Caco-2 (cell line): ENCODE data around the gene IL4I1. TPM values are rescaled to one million over a fixed set of nuclear protein-coding genes. Genes with fewer than 3 reads are reported as not detected.
A peak's percentile ranks its signal among the peaks of the same experiment; 100 is the strongest.

ENCODE experiments used
- BruUV-seq: library from RNA; stranded (reverse); fragments of 400-500 nt; replicated peaks from 2 replicates; lab custom pipeline; 2021; lab: Mats Ljungman, UMichigan
- CTCF ChIA-PET: fragments of 300-600 bp; sonication (Branson Sonifier 250); formaldehyde crosslinking; loops from one replicate; lab custom pipeline; 2022; ENCODE audit warnings: antibody characterized with exemption; lab: Charles Lee
- POLR2A ChIA-PET: fragments of 300-600 bp; sonication (Branson Sonifier 250); formaldehyde crosslinking; loops from one replicate; lab custom pipeline; 2022; ENCODE audit warnings: antibody characterized with exemption; lab: Charles Lee
- DNase-seq, 2 experiments: peaks; one replicate each; pipeline versions ENCODE4 v3.0.0 to v3.0.0-alpha.2; 2020 to 2022
- H3K27me3 ChIP-seq: replicated peaks from 2 replicates; pipeline ENCODE4 v1.6.0; 2011; ENCODE audit warnings: low read length; ENCODE audit not compliant: control insufficient read depth, insufficient read depth
- H3K36me3 ChIP-seq: 2 replicates; pipeline ENCODE4 v1.5.1; 2011; ENCODE audit warnings: low read length; ENCODE audit not compliant: control insufficient read depth, insufficient read depth
- H3K4me1 ChIP-seq: fragments of 250-450 bp; sonication (Bioruptor Pico); 2 replicates; pipeline ENCODE4 v1.5.1; 2020; ENCODE audit warnings: mild to moderate bottlenecking
- H3K4me3 ChIP-seq: 2 replicates; pipeline ENCODE4 v1.5.1; 2011; ENCODE audit warnings: low read depth, mild to moderate bottlenecking, control low read depth, low read length
- H3K9me3 ChIP-seq: fragments of 250-450 bp; sonication (Bioruptor Pico); 2 replicates; pipeline ENCODE4 v1.5.1; 2020; ENCODE audit warnings: mild to moderate bottlenecking, moderate library complexity
- H3K27ac Mint-ChIP-seq: one replicate; pipeline ENCODE4 v1.8.0; 2022; ENCODE audit warnings: mixed read lengths; ENCODE audit not compliant: unreplicated experiment
- H3K27me3 Mint-ChIP-seq: one replicate; pipeline ENCODE4 v1.8.0; 2022; ENCODE audit warnings: mixed read lengths; ENCODE audit not compliant: insufficient read depth, unreplicated experiment
- H3K36me3 Mint-ChIP-seq: one replicate; pipeline ENCODE4 v1.8.0; 2022; ENCODE audit warnings: mild to moderate bottlenecking, mixed read lengths; ENCODE audit not compliant: insufficient read depth, unreplicated experiment
- H3K4me1 Mint-ChIP-seq: one replicate; pipeline ENCODE4 v1.8.0; 2022; ENCODE audit warnings: low read depth, mixed read lengths; ENCODE audit not compliant: unreplicated experiment
- H3K4me3 Mint-ChIP-seq: one replicate; pipeline ENCODE4 v1.8.0; 2022; ENCODE audit warnings: mild to moderate bottlenecking, moderate library complexity, mixed read lengths; ENCODE audit not compliant: unreplicated experiment
- H3K9me3 Mint-ChIP-seq: one replicate; pipeline ENCODE4 v1.8.0; 2022; ENCODE audit warnings: mixed read lengths; ENCODE audit not compliant: unreplicated experiment
- CTCF ChIP-seq, 2 experiments: fragments of 200-600 bp in 1 of 2; IDR thresholded peaks; 1 replicate in 1 of 2; 2 replicates in 1 of 2; pipeline versions ENCODE4 v1.5.1 to v1.8.0; 2011 to 2022; ENCODE audit warnings: antibody characterized with exemption in 1 of 2, control low read depth in 1 of 2, inconsistent platforms in 1 of 2, low read depth in 1 of 2, low read length in 1 of 2, mild to moderate bottlenecking in 1 of 2, moderate library complexity in 1 of 2; ENCODE audit not compliant: insufficient read depth in 1 of 2, severe bottlenecking in 1 of 2, unreplicated experiment in 1 of 2
- intact Hi-C: fragments of 100-400 bp; cut with micrococcal nuclease; formaldehyde crosslinking; loops from one replicate; pipeline ENCODE4 v1.10.0; 2022; ENCODE audit not compliant: unreplicated experiment
- total RNA-seq: library from RNA; stranded (reverse); gene quantifications from 2 replicates; pipeline ENCODE4 v1.2.3, GENCODE V29; 2022

Gene IL4I1
- total RNA-seq, 1 experiment from 2014 or later = 0.61 TPM

- intact Hi-C loops = loop anchor here (1.0 to 5.0 kb wide), 3 partner anchors 19 to 83 kb away; partner anchors contain the start of genes AP2A1 and MED25
- H3K4me1 Mint-ChIP-seq = peaks cover 17% of the 10 kb centered on the region
- H3K4me3 ChIP-seq = peak within 1 kb of the TSS; percentile 73
- no peaks in the 10 kb centered on the region for H3K27me3 Mint-ChIP-seq
- H3K4me1 ChIP-seq = peaks cover 14% of the 10 kb centered on the region
- peaks cover 16% of the 10 kb centered on the region for H3K9me3 Mint-ChIP-seq
- H3K4me3 Mint-ChIP-seq = peak within 1 kb of the TSS; percentile 82
- TSS peak; percentile 44 for BruUV-seq
- TF ChIP-seq CTCF (IDR thresholded peaks at IDR 0.05; ENCODE audit: insufficient read depth in 1 of 2, low read depth in 1 of 2, low read length in 1 of 2, severe bottlenecking in 1 of 2, unreplicated experiment in 1 of 2) = no peak
- peak; percentile 94 to 96 for DNase-seq
- ChIA-PET CTCF (interaction anchor here (0.6 to 1.1 kb wide), 4 partner anchors 12 to 170 kb away, joined by 3 to 7 read pairs (median 4); no protein-coding TSS in a partner anchor), POLR2A (interaction anchor here (0.5 to 1.7 kb wide), 11 partner anchors 15 to 1227 kb away, joined by 3 to 17 read pairs (median 6); partner anchors contain the start of genes AP2A1, MED25 and SCAF1)
- H3K27me3 ChIP-seq = no peaks in the 10 kb centered on the region
- no peaks in the 10 kb centered on the region for H3K9me3 ChIP-seq
- peaks cover 5% of the 10 kb centered on the region; the same call in 1 of the 2 replicates for H3K36me3 ChIP-seq
- peak within 1 kb of the TSS; percentile 97 for H3K27ac Mint-ChIP-seq
- H3K36me3 Mint-ChIP-seq = peaks cover 63% of the 10 kb centered on the region
Measured at GRCh38 chr19:49850487-49851342, 46.0 kb downstream of the IL4I1 start, which contains the start of gene PTOV1. Gene PTOV1, plus strand, starts transcription at chr19:49851159.

DNA sequence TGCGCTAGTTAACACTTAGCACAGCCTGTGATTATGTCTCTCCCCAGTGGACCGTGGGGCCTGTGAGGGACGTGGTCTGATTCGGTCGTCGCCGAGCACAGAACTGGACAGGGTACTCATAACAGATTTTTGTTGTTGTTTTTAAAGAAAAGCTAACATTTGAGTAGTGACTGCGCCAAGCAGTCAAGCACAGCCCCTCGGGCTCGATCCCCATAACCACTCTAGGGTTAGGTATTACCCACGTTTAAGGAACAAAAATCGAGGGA, 46.5 kb downstream of the IL4I1 start:
- H3K27ac Mint-ChIP-seq = peak overlapping the region; percentile 97
- H3K4me1 ChIP-seq = peaks cover 14% of the 10 kb centered on the region

More for the DNA sequence above, 46.5 kb downstream of the IL4I1 start:
- no peak for TF ChIP-seq CTCF (IDR thresholded peaks at IDR 0.05; ENCODE audit: insufficient read depth in 1 of 2, low read depth in 1 of 2, low read length in 1 of 2, severe bottlenecking in 1 of 2, unreplicated experiment in 1 of 2)
- Histone ChIP-seq H3K27me3 (no peaks in the 10 kb centered on the region), H3K36me3 (peaks cover 1% of the 10 kb centered on the region; the same call in 1 of the 2 replicates), H3K4me3 (peak overlapping the region; percentile 73), H3K9me3 (no peaks in the 10 kb centered on the region)
- intact Hi-C loops = loop anchor here (1.0 to 5.0 kb wide), 3 partner anchors 19 to 83 kb away; partner anchors contain the start of genes AP2A1 and MED25
- Mint-ChIP-seq H3K9me3 (peaks cover 16% of the 10 kb centered on the region), H3K36me3 (peaks cover 57% of the 10 kb centered on the region), H3K27me3 (no peaks in the 10 kb centered on the region), H3K4me3 (peak overlapping the region; percentile 82), H3K4me1 (peaks cover 17% of the 10 kb centered on the region)
- ChIA-PET POLR2A (interaction anchor here (0.6 to 1.7 kb wide), 9 partner anchors 15 to 1227 kb away, joined by 3 to 17 read pairs (median 6); partner anchors contain the start of genes AP2A1 and SCAF1), CTCF (interaction anchor here (0.8 to 1.1 kb wide), 2 partner anchors 13 to 19 kb away, joined by 4 to 7 read pairs; no protein-coding TSS in a partner anchor)
- BruUV-seq = no TSS peak
- no peak for DNase-seq
